HEK293 (cell line): ENCODE measurements around the gene SERPINH1.

Experiments used
- CTCF ChIA-PET: fragments of 350-600 bp; formaldehyde crosslinking; extraction: SDS; loops from one replicate; lab custom pipeline; 2021; ENCODE audit warnings: antibody characterized with exemption; lab: Yijun Ruan, JAX
- POLR2A ChIA-PET: fragments of 300-600 bp; formaldehyde crosslinking; extraction: SDS; loops from one replicate; lab custom pipeline; 2020; ENCODE audit warnings: antibody characterized with exemption, inconsistent platforms; lab: Yijun Ruan, JAX
- H3K27ac ChIP-seq: fragments of 200-500 bp; sonication (Bioruptor generic); 2 replicates; pipeline ENCODE4 v1.5.1; 2014; ENCODE audit warnings: low read depth, low read length, control low read depth, inconsistent platforms; ENCODE audit errors: extremely low read depth
- H3K36me3 ChIP-seq, 2 experiments: fragments of 200-500 bp in 1 of 2; sonication (Bioruptor generic) in 1 of 2; 1 replicate in 1 of 2; 2 replicates in 1 of 2; pipeline ENCODE4 v1.5.1; 2014 to 2017; ENCODE audit warnings: inconsistent platforms in 2 of 2, low read length in 2 of 2; ENCODE audit not compliant: control insufficient read depth in 2 of 2, insufficient read depth in 1 of 2
- H3K4me1 ChIP-seq: fragments of 200-500 bp; sonication (Bioruptor generic); 2 replicates; pipeline ENCODE4 v1.5.1; 2014; ENCODE audit warnings: mild to moderate bottlenecking, low read length, inconsistent platforms; ENCODE audit not compliant: control insufficient read depth, insufficient read depth
- H3K4me3 ChIP-seq: 2 replicates; pipeline ENCODE4 v1.5.1; 2011; ENCODE audit warnings: low read depth, mild to moderate bottlenecking, control low read depth, low read length, moderate library complexity
- H3K9me3 ChIP-seq: fragments of 200-500 bp; sonication (Bioruptor generic); 2 replicates; pipeline ENCODE4 v1.5.1; 2014; ENCODE audit warnings: low read depth, low read length, inconsistent platforms; ENCODE audit not compliant: control insufficient read depth, insufficient read depth
- HOXA7 ChIP-seq: sonication (generic); formaldehyde crosslinking; IDR thresholded peaks from 2 replicates; pipeline ENCODE4 v1.8.1; 2022; ENCODE audit warnings: missing genetic modification reagents, borderline replicate concordance
- KLF1 ChIP-seq: fragments of 450-650 bp; formaldehyde crosslinking; IDR thresholded peaks from 2 replicates; pipeline ENCODE4 v1.5.1; 2016; ENCODE audit warnings: missing biosample characterization, missing genetic modification characterization
- KLF9 ChIP-seq: fragments of 450-650 bp; formaldehyde crosslinking; IDR thresholded peaks from 2 replicates; pipeline ENCODE4 v1.5.1; 2016; ENCODE audit warnings: missing biosample characterization, missing genetic modification characterization, low read depth
- REPIN1 ChIP-seq: fragments of 450-650 bp; formaldehyde crosslinking; IDR thresholded peaks from 2 replicates; pipeline ENCODE4 v1.5.1; 2017; ENCODE audit warnings: missing biosample characterization, missing genetic modification characterization, low read depth
- SP2 ChIP-seq: fragments of 450-650 bp; formaldehyde crosslinking; IDR thresholded peaks from 2 replicates; pipeline ENCODE4 v1.5.1; 2016; ENCODE audit warnings: missing biosample characterization, missing genetic modification characterization
- ZFP3 ChIP-seq: fragments of 450-650 bp; formaldehyde crosslinking; IDR thresholded peaks from 2 replicates; pipeline ENCODE4 v1.5.1; 2016; ENCODE audit warnings: low read depth, missing biosample characterization, missing genetic modification characterization
- ZNF335 ChIP-seq: fragments of 450-650 bp; formaldehyde crosslinking; conservative IDR thresholded peaks from 2 replicates; pipeline ENCODE4 v1.5.1; 2016; ENCODE audit warnings: missing biosample characterization, missing genetic modification characterization
- ZNF600 ChIP-seq: fragments of 450-650 bp; formaldehyde crosslinking; IDR thresholded peaks from 2 replicates; pipeline ENCODE4 v1.5.1; 2016; ENCODE audit warnings: missing biosample characterization, missing genetic modification characterization
- ZNF623 ChIP-seq: fragments of 450-650 bp; formaldehyde crosslinking; IDR thresholded peaks from 2 replicates; pipeline ENCODE4 v1.5.1; 2016; ENCODE audit warnings: missing biosample characterization, missing genetic modification characterization
- ZNF629 ChIP-seq: fragments of 450-650 bp; formaldehyde crosslinking; IDR thresholded peaks from 2 replicates; pipeline ENCODE4 v1.5.1; 2017; ENCODE audit warnings: missing biosample characterization, missing genetic modification characterization
- ZNF654 ChIP-seq: fragments of 450-650 bp; formaldehyde crosslinking; IDR thresholded peaks from 2 replicates; pipeline ENCODE4 v1.5.1; 2016; ENCODE audit warnings: low read depth, missing biosample characterization, missing genetic modification characterization
- ZNF660 ChIP-seq: fragments of 450-650 bp; IDR thresholded peaks from 2 replicates; pipeline ENCODE4 v1.5.1; 2018; ENCODE audit warnings: missing biosample characterization, mild to moderate bottlenecking, missing genetic modification characterization
- ZSCAN30 ChIP-seq: fragments of 450-650 bp; IDR thresholded peaks from 2 replicates; pipeline ENCODE4 v1.5.1; 2018; ENCODE audit warnings: missing biosample characterization, mild to moderate bottlenecking, missing genetic modification characterization, moderate library complexity
- TF ChIP-seq, protein P1 (sequence below): fragments of 450-650 bp; formaldehyde crosslinking; IDR thresholded peaks from 2 replicates; pipeline ENCODE4 v1.5.1; 2016; ENCODE audit warnings: missing biosample characterization, missing genetic modification characterization
- TF ChIP-seq, protein P2 (sequence below): fragments of 450-650 bp; formaldehyde crosslinking; IDR thresholded peaks from 2 replicates; pipeline ENCODE4 v1.5.1; 2016; ENCODE audit warnings: missing biosample characterization, missing genetic modification characterization
- TF ChIP-seq, protein P3 (sequence below): fragments of 450-650 bp; formaldehyde crosslinking; IDR thresholded peaks from 2 replicates; pipeline ENCODE4 v1.5.1; 2017; ENCODE audit warnings: missing biosample characterization, missing genetic modification characterization
- TF ChIP-seq, protein P4 (sequence below): fragments of 450-650 bp; formaldehyde crosslinking; IDR thresholded peaks from 2 replicates; pipeline ENCODE4 v1.5.1; 2016; ENCODE audit warnings: missing biosample characterization, missing genetic modification characterization
- TF ChIP-seq, protein P5 (sequence below): fragments of 450-650 bp; IDR thresholded peaks from 2 replicates; pipeline ENCODE4 v1.5.1; 2018; ENCODE audit warnings: missing biosample characterization, mild to moderate bottlenecking, missing genetic modification characterization
- TF ChIP-seq, protein P6 (sequence below): fragments of 450-650 bp; formaldehyde crosslinking; IDR thresholded peaks from 2 replicates; pipeline ENCODE4 v1.5.1; 2016; ENCODE audit warnings: missing biosample characterization, missing genetic modification characterization

Gene SERPINH1

DNA sequence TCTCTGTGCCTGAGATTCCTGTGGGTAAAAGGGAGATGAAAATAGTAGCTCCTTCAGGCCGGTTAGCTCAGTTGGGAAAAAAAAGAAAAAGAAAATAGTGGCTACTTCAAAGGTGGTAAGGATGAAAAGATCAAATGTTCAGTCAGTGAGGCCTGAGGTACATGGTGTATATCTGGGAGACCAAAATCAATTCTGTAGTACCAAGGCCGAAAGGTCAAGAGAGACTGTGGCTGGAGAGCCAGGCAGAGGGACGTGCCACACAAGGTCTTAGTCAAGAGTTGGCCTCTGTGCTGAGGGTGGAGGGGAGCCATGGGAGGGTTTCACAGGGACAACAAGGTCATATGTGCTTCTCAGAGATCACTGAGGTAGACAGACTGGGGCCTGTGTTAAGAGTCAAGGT, 31.5 kb upstream of the SERPINH1 start:
- ChIA-PET POLR2A (interaction anchor here (0.6 to 1.3 kb wide), 2 partner anchors 24 to 77 kb away, joined by 3 read pairs; no protein-coding TSS in a partner anchor), CTCF (interaction anchor here (0.6 to 10.3 kb wide), 9 partner anchors 9 to 250 kb away, joined by 3 to 264 read pairs (median 20); no protein-coding TSS in a partner anchor)
- Histone ChIP-seq H3K9me3 (no peaks in the 10 kb centered on the region), H3K4me3 (no peak overlapping the region), H3K36me3 (no peaks in the 10 kb centered on the region), H3K4me1 (no peaks in the 10 kb centered on the region), H3K27ac (no peak overlapping the region)
- TF ChIP-seq, protein P1, sequence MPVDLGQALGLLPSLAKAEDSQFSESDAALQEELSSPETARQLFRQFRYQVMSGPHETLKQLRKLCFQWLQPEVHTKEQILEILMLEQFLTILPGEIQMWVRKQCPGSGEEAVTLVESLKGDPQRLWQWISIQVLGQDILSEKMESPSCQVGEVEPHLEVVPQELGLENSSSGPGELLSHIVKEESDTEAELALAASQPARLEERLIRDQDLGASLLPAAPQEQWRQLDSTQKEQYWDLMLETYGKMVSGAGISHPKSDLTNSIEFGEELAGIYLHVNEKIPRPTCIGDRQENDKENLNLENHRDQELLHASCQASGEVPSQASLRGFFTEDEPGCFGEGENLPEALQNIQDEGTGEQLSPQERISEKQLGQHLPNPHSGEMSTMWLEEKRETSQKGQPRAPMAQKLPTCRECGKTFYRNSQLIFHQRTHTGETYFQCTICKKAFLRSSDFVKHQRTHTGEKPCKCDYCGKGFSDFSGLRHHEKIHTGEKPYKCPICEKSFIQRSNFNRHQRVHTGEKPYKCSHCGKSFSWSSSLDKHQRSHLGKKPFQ (tag by site-specific recombination): no peak

DNA sequence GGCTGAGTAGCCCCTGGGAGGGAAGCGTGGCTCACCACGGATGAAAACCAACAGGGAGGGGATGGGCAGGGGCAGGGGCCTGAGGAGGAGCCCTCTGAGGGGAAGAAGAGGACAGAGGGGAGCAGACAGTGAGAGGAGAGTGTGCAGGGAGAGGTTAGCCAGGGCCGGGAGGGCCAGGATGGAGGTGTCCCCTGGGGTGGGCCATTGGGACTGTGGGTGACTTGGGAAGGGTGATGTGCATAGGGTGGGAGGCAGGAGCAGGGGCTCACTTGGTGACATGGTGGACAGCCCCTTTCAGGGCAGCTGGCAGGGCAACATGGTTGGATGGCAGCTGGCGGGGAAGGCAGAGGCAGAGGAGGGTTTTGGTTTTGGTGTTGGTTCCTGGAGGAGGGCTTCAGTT, 30.7 kb upstream of the SERPINH1 start:
- Histone ChIP-seq H3K4me3 (no peak overlapping the region), H3K9me3 (no peaks in the 10 kb centered on the region), H3K27ac (no peak overlapping the region), H3K4me1 (no peaks in the 10 kb centered on the region), H3K36me3 (no peaks in the 10 kb centered on the region)
- TF ChIP-seq SP2 (tag by site-specific recombination) (peak; percentile 9; the same call in 1 of the 2 replicates), ZNF335 (no peak), HOXA7 (CRISPR knock-in tag) (no peak), REPIN1 (no peak)
- TF ChIP-seq, protein P2, sequence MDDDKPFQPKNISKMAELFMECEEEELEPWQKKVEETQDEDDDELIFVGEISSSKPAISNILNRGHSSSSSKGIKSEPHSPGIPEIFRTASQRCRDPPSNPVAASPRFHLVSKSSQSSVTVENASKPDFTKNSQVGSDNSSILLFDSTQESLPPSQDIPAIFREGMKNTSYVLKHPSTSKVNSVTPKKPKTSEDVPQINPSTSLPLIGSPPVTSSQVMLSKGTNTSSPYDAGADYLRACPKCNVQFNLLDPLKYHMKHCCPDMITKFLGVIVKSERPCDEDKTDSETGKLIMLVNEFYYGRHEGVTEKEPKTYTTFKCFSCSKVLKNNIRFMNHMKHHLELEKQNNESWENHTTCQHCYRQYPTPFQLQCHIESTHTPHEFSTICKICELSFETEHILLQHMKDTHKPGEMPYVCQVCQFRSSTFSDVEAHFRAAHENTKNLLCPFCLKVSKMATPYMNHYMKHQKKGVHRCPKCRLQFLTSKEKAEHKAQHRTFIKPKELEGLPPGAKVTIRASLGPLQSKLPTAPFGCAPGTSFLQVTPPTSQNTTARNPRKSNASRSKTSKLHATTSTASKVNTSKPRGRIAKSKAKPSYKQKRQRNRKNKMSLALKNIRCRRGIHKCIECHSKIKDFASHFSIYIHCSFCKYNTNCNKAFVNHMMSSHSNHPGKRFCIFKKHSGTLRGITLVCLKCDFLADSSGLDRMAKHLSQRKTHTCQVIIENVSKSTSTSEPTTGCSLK: no peak
- CTCF ChIA-PET: interaction anchor here (0.7 to 10.3 kb wide), 18 partner anchors 9 to 252 kb away, joined by 3 to 264 read pairs (median 8); no protein-coding TSS in a partner anchor
- POLR2A ChIA-PET: interaction anchor here (0.6 to 1.3 kb wide), 3 partner anchors 23 to 132 kb away, joined by 3 to 6 read pairs (median 3); partner anchors contain the start of gene RPS3

DNA sequence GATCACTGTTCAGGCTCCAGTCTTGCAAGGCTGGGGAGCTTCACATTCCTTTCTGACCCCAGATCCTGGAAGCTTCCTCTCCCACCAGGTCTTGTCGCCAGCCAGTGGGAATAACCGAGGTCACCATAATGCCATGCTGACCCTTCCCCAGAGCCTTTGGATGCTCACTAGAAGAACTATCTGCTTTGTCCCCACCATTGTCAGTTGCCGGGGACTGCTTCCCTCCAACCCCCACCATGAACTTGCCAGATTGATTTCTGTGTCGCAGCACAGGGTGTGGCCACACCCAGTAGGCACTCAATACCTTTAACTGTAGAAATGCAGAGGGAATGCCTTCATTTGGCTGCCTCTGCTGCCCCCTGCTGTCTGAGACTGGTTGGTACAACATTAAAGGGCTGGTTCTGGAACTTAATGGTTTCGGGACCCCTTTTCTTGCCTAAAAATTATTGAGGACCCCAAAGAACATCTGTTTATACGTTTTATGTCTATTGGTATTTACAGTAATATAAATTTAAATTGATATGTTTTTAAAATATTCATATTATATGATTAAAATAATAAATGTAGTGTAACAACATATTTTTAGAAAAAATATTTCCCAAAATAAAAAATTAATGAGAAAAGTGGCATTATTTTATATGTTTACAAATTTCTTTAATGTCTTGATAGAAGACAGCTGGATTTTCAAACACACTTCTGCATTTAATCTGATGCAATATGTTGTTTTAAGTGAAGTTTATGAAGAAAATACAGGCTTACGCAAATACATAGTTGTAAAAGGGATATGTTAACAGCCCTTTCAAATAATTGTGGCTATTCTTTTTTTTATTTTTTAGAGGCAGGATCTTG, 29.6 kb upstream of the SERPINH1 start:
- H3K27ac ChIP-seq: no peak overlapping the region
- POLR2A ChIA-PET: interaction anchor here (0.7 to 1.1 kb wide), 2 partner anchors 90 to 133 kb away, joined by 4 to 6 read pairs; partner anchors contain the start of gene RPS3
- TF ChIP-seq ZNF600 (tag by site-specific recombination): 0 out of 2 replicates have a peak, but pooled peaks have one; percentile 18
- no peak for TF ChIP-seq ZNF623 (tag by site-specific recombination)
- TF ChIP-seq, protein P3, sequence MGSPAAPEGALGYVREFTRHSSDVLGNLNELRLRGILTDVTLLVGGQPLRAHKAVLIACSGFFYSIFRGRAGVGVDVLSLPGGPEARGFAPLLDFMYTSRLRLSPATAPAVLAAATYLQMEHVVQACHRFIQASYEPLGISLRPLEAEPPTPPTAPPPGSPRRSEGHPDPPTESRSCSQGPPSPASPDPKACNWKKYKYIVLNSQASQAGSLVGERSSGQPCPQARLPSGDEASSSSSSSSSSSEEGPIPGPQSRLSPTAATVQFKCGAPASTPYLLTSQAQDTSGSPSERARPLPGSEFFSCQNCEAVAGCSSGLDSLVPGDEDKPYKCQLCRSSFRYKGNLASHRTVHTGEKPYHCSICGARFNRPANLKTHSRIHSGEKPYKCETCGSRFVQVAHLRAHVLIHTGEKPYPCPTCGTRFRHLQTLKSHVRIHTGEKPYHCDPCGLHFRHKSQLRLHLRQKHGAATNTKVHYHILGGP (tag by site-specific recombination): no peak
- TF ChIP-seq, protein P4, sequence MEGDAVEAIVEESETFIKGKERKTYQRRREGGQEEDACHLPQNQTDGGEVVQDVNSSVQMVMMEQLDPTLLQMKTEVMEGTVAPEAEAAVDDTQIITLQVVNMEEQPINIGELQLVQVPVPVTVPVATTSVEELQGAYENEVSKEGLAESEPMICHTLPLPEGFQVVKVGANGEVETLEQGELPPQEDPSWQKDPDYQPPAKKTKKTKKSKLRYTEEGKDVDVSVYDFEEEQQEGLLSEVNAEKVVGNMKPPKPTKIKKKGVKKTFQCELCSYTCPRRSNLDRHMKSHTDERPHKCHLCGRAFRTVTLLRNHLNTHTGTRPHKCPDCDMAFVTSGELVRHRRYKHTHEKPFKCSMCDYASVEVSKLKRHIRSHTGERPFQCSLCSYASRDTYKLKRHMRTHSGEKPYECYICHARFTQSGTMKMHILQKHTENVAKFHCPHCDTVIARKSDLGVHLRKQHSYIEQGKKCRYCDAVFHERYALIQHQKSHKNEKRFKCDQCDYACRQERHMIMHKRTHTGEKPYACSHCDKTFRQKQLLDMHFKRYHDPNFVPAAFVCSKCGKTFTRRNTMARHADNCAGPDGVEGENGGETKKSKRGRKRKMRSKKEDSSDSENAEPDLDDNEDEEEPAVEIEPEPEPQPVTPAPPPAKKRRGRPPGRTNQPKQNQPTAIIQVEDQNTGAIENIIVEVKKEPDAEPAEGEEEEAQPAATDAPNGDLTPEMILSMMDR (tag by site-specific recombination): peak; percentile 60; the same call in 1 of the 2 replicates
- TF ChIP-seq, protein P5, sequence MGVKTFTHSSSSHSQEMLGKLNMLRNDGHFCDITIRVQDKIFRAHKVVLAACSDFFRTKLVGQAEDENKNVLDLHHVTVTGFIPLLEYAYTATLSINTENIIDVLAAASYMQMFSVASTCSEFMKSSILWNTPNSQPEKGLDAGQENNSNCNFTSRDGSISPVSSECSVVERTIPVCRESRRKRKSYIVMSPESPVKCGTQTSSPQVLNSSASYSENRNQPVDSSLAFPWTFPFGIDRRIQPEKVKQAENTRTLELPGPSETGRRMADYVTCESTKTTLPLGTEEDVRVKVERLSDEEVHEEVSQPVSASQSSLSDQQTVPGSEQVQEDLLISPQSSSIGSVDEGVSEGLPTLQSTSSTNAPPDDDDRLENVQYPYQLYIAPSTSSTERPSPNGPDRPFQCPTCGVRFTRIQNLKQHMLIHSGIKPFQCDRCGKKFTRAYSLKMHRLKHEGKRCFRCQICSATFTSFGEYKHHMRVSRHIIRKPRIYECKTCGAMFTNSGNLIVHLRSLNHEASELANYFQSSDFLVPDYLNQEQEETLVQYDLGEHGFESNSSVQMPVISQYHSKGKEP (tag by site-specific recombination): 0 out of 2 replicates have a peak, but pooled peaks have one; percentile 7
- TF ChIP-seq, protein P6, sequence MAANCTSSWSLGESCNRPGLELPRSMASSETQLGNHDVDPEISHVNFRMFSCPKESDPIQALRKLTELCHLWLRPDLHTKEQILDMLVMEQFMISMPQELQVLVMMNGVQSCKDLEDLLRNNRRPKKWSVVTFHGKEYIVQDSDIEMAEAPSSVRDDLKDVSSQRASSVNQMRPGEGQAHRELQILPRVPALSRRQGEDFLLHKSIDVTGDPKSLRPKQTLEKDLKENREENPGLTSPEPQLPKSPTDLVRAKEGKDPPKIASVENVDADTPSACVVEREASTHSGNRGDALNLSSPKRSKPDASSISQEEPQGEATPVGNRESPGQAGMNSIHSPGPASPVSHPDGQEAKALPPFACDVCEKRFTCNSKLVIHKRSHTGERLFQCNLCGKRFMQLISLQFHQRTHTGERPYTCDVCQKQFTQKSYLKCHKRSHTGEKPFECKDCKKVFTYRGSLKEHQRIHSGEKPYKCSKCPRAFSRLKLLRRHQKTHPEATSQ (tag by site-specific recombination): no peak
- peak; percentile 65 for TF ChIP-seq KLF1 (tag by site-specific recombination)
- TF ChIP-seq ZNF629: no peak
- no peak for TF ChIP-seq ZFP3 (tag by site-specific recombination)
- 0 out of 2 replicates have a peak, but pooled peaks have one; percentile 33 for TF ChIP-seq ZNF660
- TF ChIP-seq ZSCAN30 (tag by site-specific recombination): peak; percentile 97
- TF ChIP-seq KLF9 (tag by site-specific recombination): peak; percentile 54; the same call in 1 of the 2 replicates
- TF ChIP-seq ZNF654: peak; percentile 82

More for the DNA sequence above, 29.6 kb upstream of the SERPINH1 start:
- Histone ChIP-seq H3K9me3 (no peaks in the 10 kb centered on the region), H3K4me3 (no peak overlapping the region), H3K4me1 (no peaks in the 10 kb centered on the region), H3K36me3 (no peaks in the 10 kb centered on the region)
- CTCF ChIA-PET: interaction anchor here (0.5 to 10.3 kb wide), 40 partner anchors 8 to 850 kb away, joined by 3 to 264 read pairs (median 4); no protein-coding TSS in a partner anchor
